Keratinocyte (primary cell): ENCODE data around the gene MAML2. TPM values are rescaled to one million over a fixed set of nuclear protein-coding genes. Genes with fewer than 3 reads are reported as not detected.

Experiments
- DNase-seq: peaks from one replicate; pipeline ENCODE4 v3.0.0-alpha.2; 2011; ENCODE audit warnings: low read depth, missing footprints, low spot score
- FAIRE-seq: peaks from 2 replicates; lab custom pipeline; 2011; peaks lifted over from hg19 to GRCh38; lab: Jason Lieb, UNC
- H2AFZ ChIP-seq: 2 replicates; pipeline ENCODE4 v1.6.0; 2012; ENCODE audit warnings: low read length, control low read depth, inconsistent platforms; ENCODE audit not compliant: control insufficient read depth
- H3K27ac ChIP-seq: 2 replicates; pipeline ENCODE4 v1.5.1; 2011; ENCODE audit warnings: low read length; ENCODE audit not compliant: control insufficient read depth, insufficient read depth
- H3K27me3 ChIP-seq: 3 replicates; pipeline ENCODE4 v1.6.0; 2011; ENCODE audit warnings: low read length; ENCODE audit not compliant: control insufficient read depth, insufficient read depth; ENCODE audit errors: extremely low read depth
- H3K36me3 ChIP-seq, 2 experiments: 2 replicates in 1 of 2; 3 replicates in 1 of 2; pipeline ENCODE4 v1.5.1; 2011; ENCODE audit warnings: low read length in 2 of 2, mild to moderate bottlenecking in 1 of 2; ENCODE audit not compliant: control insufficient read depth in 2 of 2, insufficient read depth in 2 of 2; ENCODE audit errors: extremely low read depth in 1 of 2
- H3K4me1 ChIP-seq: 3 replicates; pipeline ENCODE4 v1.5.1; 2011; ENCODE audit warnings: low read length; ENCODE audit not compliant: control insufficient read depth, insufficient read depth; ENCODE audit errors: extremely low read depth
- H3K4me2 ChIP-seq: 3 replicates; pipeline ENCODE4 v1.6.0; 2011; ENCODE audit warnings: low read depth, low read length; ENCODE audit not compliant: control insufficient read depth, insufficient read depth; ENCODE audit errors: extremely low read depth
- H3K4me3 ChIP-seq, 3 experiments: fragments of 200-600 bp in 1 of 3; sonication (generic) in 1 of 3; 2 replicates in 2 of 3; 3 replicates in 1 of 3; pipeline ENCODE4 v1.5.1; 2011 to 2016; ENCODE audit warnings: low read length in 3 of 3, mild to moderate bottlenecking in 3 of 3, control low read depth in 2 of 3, inconsistent platforms in 1 of 3, low read depth in 1 of 3, mixed read lengths in 1 of 3, mixed run types in 1 of 3, moderate library complexity in 1 of 3; ENCODE audit not compliant: control insufficient read depth in 2 of 3, insufficient read depth in 2 of 3; ENCODE audit errors: extremely low read depth in 1 of 3
- H3K79me2 ChIP-seq: 2 replicates; pipeline ENCODE4 v1.6.0; 2012; ENCODE audit warnings: low read length; ENCODE audit not compliant: control insufficient read depth, insufficient read depth
- H3K9ac ChIP-seq: 3 replicates; pipeline ENCODE4 v1.6.0; 2011; ENCODE audit warnings: low read length; ENCODE audit not compliant: control insufficient read depth, insufficient read depth; ENCODE audit errors: extremely low read depth
- H3K9me1 ChIP-seq: 3 replicates; pipeline ENCODE4 v1.6.0; 2011; ENCODE audit warnings: low read length; ENCODE audit not compliant: control insufficient read depth, insufficient read depth; ENCODE audit errors: extremely low read depth
- H3K9me3 ChIP-seq: 2 replicates; pipeline ENCODE4 v1.5.1; 2012; ENCODE audit warnings: low read depth, low read length; ENCODE audit not compliant: control insufficient read depth
- H4K20me1 ChIP-seq: 3 replicates; pipeline ENCODE4 v1.6.0; 2011; ENCODE audit warnings: low read length; ENCODE audit not compliant: control insufficient read depth, insufficient read depth; ENCODE audit errors: extremely low read depth
- EZH2 ChIP-seq: IDR thresholded peaks from one replicate; pipeline ENCODE4 v1.6.1; 2012; ENCODE audit warnings: inconsistent platforms, mild to moderate bottlenecking, low read length, moderate library complexity
- dilution Hi-C: fragments of 300-500 bp; cut with MboI; formaldehyde crosslinking; loops from one replicate; pipeline ENCODE4 v1.7.0; 2020; ENCODE audit warnings: low sequenced_read_pairs; ENCODE audit not compliant: extremely low pct_ligation_motif_present
- polyA plus RNA-seq, 5 experiments: library from polyadenylated mRNA; depleted of rRNA in 3 of 5; stranded (reverse) in 3 of 5; stranded (forward) in 1 of 5; unstranded in 1 of 5; fragments of >200 nt; gene quantifications; 1 replicate in 1 of 5; 2 replicates in 3 of 5; 3 replicates in 1 of 5; pipeline versions ENCODE4 v1.2.1 to v1.2.3, GENCODE V29; 2011 to 2012; ENCODE audit warnings: missing spikeins in 2 of 5, low read depth in 1 of 5, low replicate concordance in 1 of 5
- TF ChIP-seq, protein P1 (sequence below), 3 experiments: IDR thresholded peaks in 1 of 3; conservative IDR thresholded peaks in 1 of 3; optimal IDR thresholded peaks in 1 of 3; 2 replicates in 2 of 3; 3 replicates in 1 of 3; pipeline versions ENCODE3 to v1.5.1; 2011; ENCODE audit warnings: low read length in 3 of 3, mild to moderate bottlenecking in 3 of 3, moderate library complexity in 2 of 3, control low read depth in 1 of 3, inconsistent platforms in 1 of 3; ENCODE audit not compliant: insufficient read depth in 2 of 3; ENCODE audit errors: extremely low read depth in 1 of 3

Gene MAML2
- polyA plus RNA-seq, 1 donor (not counting 4 experiments of a cell fraction or from before 2014, with no cell fraction given), result 4.2 TPM

DNA sequence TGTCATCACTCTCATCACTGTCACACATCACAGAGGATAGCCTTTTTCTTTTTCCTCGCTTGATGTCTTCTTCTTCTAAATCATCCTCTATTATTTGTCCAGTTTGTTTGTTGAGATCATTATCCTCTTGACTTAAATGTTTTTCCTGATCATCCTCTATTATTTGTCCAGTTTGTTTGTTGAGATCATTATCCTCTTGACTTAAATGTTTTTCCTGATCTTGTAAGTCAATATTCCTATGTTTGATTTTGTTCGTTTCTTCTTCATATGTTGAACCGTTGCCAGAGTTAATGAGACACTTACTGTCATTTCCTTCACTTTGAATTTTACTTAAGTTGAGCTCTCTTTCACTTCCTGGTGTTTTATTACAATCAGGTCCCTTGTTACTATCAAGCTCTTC is 41.2 kb upstream of the MAML2 start:
- DNase-seq (no peak), FAIRE-seq (no peak)
- H3K4me3 ChIP-seq, result no peak overlapping the region
- H3K27ac ChIP-seq, result no peak overlapping the region
- dilution Hi-C loops, result no loop called here
- TF ChIP-seq, protein P1, sequence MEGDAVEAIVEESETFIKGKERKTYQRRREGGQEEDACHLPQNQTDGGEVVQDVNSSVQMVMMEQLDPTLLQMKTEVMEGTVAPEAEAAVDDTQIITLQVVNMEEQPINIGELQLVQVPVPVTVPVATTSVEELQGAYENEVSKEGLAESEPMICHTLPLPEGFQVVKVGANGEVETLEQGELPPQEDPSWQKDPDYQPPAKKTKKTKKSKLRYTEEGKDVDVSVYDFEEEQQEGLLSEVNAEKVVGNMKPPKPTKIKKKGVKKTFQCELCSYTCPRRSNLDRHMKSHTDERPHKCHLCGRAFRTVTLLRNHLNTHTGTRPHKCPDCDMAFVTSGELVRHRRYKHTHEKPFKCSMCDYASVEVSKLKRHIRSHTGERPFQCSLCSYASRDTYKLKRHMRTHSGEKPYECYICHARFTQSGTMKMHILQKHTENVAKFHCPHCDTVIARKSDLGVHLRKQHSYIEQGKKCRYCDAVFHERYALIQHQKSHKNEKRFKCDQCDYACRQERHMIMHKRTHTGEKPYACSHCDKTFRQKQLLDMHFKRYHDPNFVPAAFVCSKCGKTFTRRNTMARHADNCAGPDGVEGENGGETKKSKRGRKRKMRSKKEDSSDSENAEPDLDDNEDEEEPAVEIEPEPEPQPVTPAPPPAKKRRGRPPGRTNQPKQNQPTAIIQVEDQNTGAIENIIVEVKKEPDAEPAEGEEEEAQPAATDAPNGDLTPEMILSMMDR (optimal IDR thresholded peaks at IDR 0.05 in 1 of 3, IDR thresholded peaks at IDR 0.05 in 1 of 3, conservative IDR thresholded peaks at IDR 0.05 in 1 of 3; ENCODE audit: extremely low read depth in 1 of 3, insufficient read depth in 2 of 3, low read length in 3 of 3), result no peak
- TF ChIP-seq EZH2, result no peak
- H3K4me1 ChIP-seq, result peaks cover 12% of the 10 kb centered on the region
- peaks cover 21% of the 10 kb centered on the region for H3K79me2 ChIP-seq
- no peaks in the 10 kb centered on the region for H4K20me1 ChIP-seq
- peaks cover 0 to 3% of the 10 kb centered on the region in 2 experiments for H3K36me3 ChIP-seq
- H3K9ac ChIP-seq, result no peak overlapping the region
- no peaks in the 10 kb centered on the region for H3K27me3 ChIP-seq
- H3K9me1 ChIP-seq, result no peaks in the 10 kb centered on the region
- H2AFZ ChIP-seq, result no peak overlapping the region
- no peaks in the 10 kb centered on the region for H3K9me3 ChIP-seq
- H3K4me2 ChIP-seq, result no peak overlapping the region

DNA sequence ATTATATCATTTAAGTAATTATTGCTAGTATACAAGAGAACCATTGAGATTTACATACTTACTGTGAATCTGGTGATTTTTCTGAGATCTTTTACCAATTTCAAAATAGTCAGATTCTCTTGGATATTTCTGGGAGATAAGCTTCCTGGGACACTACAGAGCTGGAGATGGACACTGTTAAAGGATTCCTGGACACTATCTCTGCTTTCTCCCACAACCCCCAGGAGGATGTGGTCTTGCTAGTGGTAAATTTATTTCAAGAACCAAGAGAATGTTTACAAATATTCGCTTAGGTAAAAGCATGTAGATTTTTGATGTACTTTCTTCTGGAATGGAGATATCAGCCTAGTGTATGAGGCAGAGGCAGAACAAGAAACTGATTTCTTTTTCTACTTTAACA is 33.8 kb upstream of the MAML2 start:
- H3K27ac ChIP-seq, result no peak overlapping the region
- no peaks in the 10 kb centered on the region for H3K79me2 ChIP-seq
- dilution Hi-C loops, result no loop called here
- H2AFZ ChIP-seq, result no peak overlapping the region
- no peaks in the 10 kb centered on the region for H4K20me1 ChIP-seq
- H3K4me2 ChIP-seq, result no peak overlapping the region
- H3K9ac ChIP-seq, result no peak overlapping the region
- no peaks in the 10 kb centered on the region for H3K9me3 ChIP-seq
- FAIRE-seq (no peak), DNase-seq (no peak)
- H3K4me3 ChIP-seq, result no peak overlapping the region
- no peaks in the 10 kb centered on the region for H3K9me1 ChIP-seq
- TF ChIP-seq, protein P1 (optimal IDR thresholded peaks at IDR 0.05 in 1 of 3, IDR thresholded peaks at IDR 0.05 in 1 of 3, conservative IDR thresholded peaks at IDR 0.05 in 1 of 3; ENCODE audit: extremely low read depth in 1 of 3, insufficient read depth in 2 of 3, low read length in 3 of 3), result no peak
- no peak for TF ChIP-seq EZH2
- H3K27me3 ChIP-seq, result no peaks in the 10 kb centered on the region
- H3K36me3 ChIP-seq, result peaks cover 0 to 5% of the 10 kb centered on the region in 2 experiments
- no peaks in the 10 kb centered on the region for H3K4me1 ChIP-seq
